Activated T-cell treated with anti-CD3 and anti-CD28 coated beads for 24 hours (primary cell): ENCODE data around the gene GGCT.

Experiments used
- DNase-seq: peaks from one replicate; pipeline ENCODE4 v3.0.0-alpha.2; 2020; ENCODE audit warnings: low read depth

GGCT gene

DNA sequence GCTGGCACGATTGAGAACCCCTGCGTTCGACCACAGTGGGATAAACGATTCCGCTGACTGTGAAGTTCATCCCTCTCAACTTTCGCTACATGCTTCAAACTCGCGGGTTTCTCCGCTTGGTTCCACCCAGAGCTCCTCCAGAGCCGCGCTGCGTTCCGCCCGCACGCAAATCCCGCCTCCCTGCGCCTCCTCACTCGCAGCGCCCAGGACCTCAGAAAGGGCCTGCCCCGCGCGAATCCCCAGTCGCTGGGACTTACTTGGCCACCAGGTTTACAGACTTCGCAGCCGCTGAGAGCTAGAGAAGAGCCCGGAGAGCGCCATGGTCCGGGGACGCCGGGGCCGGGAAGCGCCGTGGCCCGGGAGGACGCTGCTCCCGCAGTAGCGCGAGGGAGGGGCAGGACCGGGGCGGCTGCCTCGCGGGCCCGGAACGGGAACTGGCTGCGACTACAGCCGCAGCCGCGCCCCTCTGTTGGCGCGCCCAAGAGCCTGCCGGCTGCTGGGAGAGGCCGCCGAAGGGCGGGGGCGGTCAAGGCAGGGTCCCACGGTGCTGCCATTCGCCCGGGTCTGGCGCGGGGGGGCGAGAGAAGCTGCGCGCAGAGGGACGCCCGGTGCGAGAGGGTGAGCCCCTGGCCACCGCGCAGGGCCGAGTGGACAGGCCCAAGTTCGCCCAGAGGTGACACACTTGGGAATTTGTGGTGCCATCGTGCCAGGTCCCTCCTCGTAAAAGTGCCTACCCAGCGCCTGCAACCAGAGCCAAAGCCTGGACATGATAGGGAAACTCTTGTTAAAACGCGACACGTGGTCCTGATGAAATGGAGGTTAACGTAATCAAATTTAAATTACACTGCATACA lies 26.1 kb downstream of the GGCT start, which contains the start of gene NOD1:
TSS of gene NOD1 (minus strand) at position 436 of the 853 bp plus-strand sequence. CDS start 21,863 bp downstream, outside the sequence.
- DNase-seq, result peak; percentile 55

DNA sequence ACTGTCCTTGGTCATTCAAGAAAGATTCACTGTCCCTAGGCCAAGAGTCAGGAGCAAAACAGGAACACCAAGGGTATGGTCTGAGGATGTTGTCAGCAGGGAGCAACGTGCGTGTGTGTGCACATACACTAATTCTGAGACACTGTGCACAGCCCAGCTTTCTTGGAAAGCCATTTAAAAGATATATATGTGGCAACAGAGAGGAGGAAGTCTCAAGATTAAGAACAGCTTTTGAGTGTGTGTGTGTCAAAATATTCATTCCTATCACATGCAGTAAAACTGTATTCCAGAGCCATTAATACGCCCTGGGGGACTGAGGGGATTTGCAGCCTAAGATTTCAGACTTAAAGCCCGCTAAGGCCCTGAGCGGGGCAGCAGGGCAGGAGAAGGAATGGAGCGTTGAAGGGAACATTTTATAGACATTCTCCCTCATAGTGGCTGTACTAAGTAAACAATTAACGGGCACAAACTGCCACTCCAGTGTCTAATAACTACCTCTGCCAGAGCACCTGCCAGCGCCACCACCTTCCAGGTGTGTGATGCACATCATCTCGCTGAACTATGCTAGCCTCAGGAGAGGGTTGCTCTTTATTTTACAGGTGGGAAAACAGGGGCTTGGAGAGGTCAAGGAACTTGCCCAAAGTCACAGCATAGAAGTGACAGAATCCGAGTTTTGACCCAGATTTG lies 28.0 kb downstream of the GGCT start:
- no peak for DNase-seq

GRCh38 chr7:30475580-30475979 lies 29.0 kb downstream of the GGCT start:
- DNase-seq, result no peak

- no peak for DNase-seq
Measured at GRCh38 chr7:30474893-30475292, 29.7 kb downstream of the GGCT start.

GRCh38 chr7:30474485-30474884 lies 30.1 kb downstream of the GGCT start:
- no peak for DNase-seq

DNA sequence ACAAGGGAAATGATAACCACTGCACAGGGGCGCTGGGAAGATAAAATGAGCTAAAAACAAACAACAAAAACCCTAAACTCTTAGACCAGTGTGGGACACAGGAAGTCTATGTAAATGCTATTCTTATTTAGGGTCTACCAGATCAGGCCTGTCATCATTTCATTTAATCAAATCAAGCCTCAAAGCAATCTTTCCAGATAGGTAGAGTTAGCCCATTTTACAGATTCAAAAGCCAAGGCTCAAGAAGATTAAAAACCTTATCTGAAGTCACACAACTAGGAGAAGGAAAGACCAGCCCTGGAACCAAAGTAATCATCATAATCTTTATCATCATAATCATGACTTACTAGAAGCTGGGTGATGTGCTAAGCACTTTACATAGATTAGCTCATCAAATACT lies 30.7 kb downstream of the GGCT start:
- DNase-seq, result no peak

DNA sequence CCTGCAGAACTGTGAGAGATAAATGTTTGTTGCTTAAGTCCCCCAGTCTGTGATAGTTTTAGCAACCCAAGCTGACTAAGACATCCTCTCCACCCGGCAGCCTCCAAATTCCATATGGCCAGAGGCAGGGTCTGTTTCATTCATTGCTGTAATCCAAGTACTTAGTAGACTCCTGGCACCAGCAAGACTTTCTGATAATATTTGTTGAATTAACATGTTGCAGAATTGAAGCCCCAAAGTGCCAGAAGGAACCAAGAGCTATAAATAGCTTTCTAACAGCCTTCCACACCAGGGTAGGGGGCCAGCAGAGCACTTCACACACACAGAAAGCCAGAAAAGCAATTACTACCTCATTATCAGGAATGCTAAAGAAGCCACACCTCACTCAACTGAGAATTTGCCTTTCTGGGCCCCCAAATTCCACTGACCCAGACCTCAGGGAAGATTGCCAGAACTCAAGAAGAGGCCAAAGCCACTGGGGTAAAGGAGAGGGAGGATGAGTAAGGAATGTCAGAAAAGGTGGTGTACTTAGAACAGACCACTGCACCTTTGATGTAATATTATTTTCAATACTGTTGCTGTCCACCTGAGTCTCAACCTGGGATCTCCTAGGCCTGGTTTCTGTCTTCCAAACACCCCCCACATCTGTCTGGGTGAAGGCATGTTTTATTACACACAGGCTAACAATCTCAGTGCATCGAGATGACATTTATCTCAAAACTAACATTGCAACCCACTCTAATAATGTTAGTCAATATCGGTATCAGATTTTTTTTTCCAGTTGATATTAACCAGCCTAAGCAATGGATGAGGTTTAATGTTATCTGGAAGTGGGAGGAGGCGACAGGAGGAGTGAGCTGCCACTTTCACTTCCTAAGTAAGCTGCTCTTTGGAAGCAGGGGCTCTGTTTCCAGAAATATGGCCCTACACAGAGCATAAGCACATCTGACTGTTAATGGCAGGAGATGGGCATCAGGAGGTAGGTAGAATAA lies 31.5 kb downstream of the GGCT start:
- no peak for DNase-seq

GRCh38 chr7:30472081-30472783 lies 32.4 kb downstream of the GGCT start:
- no peak for DNase-seq

DNA sequence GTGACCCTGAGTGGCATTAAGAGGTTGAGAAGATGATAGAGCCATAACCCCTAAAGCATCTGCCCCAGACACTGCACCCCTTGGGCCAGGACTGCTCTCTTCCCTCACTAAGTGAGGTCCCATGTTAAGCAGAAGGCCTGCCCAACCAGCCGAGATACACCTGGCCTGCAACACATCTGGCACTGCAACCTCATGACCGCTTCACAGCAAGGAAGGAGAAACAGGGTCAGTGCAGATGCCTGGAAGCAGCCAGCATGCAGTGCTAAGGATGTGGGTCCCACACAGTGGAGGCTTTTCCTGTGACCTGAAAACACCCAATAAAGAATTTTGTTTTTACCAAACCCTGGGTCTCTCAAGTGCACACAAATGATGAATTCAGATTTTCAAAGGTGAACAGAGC lies 33.4 kb downstream of the GGCT start:
- no peak for DNase-seq

DNA sequence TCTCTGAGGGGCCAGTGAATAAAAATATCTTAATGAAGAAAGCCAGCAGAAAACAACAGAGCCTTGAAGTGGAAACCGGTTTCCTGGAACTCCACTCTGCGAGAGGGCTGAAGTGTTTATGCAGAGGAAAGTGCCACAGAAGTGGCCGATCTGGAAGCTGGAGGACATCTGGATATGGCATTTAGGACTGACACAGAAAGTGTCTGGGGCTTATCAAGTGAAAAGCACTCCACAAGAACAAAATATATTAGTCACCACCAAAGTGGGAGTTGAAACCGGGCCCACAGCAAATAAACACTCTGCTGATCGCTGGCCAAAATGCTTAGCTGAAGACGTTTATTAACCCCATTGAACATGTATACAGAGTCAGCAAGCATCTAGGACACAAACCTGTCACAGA lies 33.9 kb downstream of the GGCT start:
- DNase-seq, result no peak

GRCh38 chr7:30470163-30470770 lies 34.4 kb downstream of the GGCT start:
- DNase-seq, result no peak

DNA sequence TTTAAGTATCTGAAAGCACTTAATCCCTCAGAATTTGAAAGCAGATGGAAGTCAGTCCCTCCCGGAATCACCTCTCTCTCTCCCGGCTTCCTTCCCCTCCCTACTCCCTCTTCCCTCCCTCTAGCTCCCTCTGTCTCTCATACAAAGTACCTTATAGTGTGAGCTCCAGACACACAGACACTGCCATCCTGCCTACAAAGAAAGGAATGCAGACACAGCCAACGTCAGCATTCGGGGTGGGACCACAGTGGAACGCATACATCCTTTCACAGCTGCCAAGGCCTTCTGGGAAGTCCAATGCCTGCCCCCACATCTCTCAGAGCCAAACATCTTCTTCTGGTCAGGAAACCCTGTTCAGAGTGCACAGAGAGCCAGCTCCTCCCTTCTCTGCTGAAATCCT lies 35.3 kb downstream of the GGCT start:
- no peak for DNase-seq

DNA sequence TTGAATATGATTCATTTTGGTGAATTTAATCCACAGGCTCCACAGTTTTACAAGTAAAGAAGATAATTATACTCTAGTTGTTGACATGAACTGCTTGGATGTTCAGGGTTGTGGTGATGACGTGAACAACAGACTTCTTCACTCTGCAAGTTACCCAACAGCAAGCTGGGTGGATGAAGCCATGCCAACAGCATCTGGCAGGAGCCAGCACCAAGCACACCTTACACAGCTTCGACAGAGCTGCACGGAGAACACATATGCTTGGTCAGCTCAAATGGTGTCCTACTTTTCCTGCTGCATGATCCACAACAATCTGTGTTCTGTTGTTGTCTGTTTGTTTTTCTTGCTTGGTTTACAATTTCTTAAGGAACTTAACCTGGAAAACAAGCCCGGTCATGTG lies 35.8 kb downstream of the GGCT start:
- DNase-seq, result no peak

- no peak for DNase-seq
Measured at GRCh38 chr7:30468041-30468440, 36.6 kb downstream of the GGCT start.

DNA sequence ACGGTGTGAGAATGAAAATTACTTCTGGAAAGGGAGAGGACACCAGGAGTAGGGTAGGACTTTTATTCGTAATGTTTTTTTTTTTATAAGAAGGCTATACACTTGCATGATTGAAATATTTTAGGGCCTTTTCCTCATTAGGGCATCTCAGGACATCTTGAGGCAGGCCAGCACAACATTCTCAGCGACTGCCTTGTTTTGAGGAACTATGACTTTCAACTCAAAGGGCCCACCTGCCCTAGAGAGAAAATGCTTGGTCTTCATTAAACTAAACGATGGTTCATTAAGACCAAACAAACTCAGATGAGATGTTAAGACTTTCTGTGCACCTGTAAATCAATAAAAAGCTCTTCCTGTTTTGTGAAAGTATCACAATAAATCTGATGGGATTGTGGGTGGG lies 37.4 kb downstream of the GGCT start:
- no peak for DNase-seq

DNA sequence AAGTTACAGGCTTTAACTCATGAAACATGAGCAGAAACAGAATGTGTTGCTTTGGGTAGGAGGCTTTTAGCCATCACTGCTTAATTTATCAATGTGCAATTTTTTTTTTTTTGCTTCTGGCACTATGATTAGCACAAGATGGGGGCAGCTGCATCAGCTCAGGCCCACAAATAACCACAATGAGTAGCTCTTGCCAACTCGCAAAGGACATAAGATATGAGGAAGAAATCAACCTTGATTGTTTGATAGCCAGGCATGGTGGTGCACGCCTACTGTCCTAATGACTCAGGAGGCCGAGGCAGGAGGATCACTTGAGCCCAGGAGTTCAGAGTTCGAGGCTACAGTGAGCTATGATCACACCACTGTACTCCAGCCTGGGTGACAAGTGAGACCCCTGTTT lies 38.4 kb downstream of the GGCT start:
- no peak for DNase-seq

GRCh38 chr7:30465811-30466180 lies 38.8 kb downstream of the GGCT start:
- no peak for DNase-seq

GRCh38 chr7:30465046-30465810 lies 39.4 kb downstream of the GGCT start:
- DNase-seq, result no peak

GRCh38 chr7:30464231-30464671 lies 40.4 kb downstream of the GGCT start:
- no peak for DNase-seq

GRCh38 chr7:30463405-30464145 lies 41.1 kb downstream of the GGCT start:
- no peak for DNase-seq
